Measurements from ENCODE around the gene CORO7. TPM values are rescaled to one million over a fixed set of nuclear protein-coding genes. Genes with fewer than 3 reads are reported as not detected.
A peak's percentile ranks its signal among the peaks of the same experiment; 100 is the strongest.

CORO7 gene
- total RNA-seq, 1 donor from 2014 or later = 11.6 TPM

DNA sequence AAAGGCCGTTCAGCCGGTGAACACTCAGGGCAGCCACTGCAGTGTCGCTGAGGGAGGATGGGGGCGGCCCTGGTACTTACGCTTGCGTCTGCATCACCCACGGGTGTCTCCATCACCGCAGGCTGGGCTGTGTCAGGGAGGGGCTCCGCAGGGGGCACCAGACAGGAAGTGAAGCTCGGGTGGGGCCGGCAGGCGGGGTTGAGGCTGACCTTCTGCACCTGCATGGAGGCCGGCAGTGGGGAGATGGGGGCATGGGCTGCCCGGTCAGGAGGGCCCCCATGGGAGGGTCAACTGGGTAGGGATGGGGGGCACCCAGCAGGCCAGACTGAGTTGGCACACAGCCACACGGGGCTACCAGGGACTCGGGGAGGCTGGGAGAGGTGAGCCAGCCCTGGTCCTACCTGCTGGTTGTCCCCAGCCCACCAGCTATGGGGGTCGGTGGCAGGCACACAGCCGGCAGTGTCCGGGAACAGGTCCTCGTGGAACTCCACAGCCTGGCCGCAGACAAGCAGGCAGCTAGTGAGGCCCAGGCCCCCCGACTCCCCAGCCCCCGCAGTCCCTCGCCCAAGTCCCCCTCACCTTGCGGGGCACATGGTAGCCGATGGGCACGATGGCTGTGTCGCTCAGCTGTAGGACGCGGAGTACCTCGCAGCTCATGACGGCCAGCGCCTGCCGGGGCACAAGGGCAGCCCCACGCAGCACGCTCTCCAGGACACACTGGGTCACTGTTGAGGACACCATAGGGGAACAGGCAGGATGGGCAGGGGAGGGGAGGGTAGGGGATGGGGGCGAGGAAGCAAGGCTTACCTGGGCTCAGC lies 52.0 kb downstream of the CORO7 start:
- intact Hi-C loops (cut with DNase I) = no loop called here
- ATAC-seq (ENCODE audit: poor library complexity) (no peak), DNase-seq (no peak)

DNA sequence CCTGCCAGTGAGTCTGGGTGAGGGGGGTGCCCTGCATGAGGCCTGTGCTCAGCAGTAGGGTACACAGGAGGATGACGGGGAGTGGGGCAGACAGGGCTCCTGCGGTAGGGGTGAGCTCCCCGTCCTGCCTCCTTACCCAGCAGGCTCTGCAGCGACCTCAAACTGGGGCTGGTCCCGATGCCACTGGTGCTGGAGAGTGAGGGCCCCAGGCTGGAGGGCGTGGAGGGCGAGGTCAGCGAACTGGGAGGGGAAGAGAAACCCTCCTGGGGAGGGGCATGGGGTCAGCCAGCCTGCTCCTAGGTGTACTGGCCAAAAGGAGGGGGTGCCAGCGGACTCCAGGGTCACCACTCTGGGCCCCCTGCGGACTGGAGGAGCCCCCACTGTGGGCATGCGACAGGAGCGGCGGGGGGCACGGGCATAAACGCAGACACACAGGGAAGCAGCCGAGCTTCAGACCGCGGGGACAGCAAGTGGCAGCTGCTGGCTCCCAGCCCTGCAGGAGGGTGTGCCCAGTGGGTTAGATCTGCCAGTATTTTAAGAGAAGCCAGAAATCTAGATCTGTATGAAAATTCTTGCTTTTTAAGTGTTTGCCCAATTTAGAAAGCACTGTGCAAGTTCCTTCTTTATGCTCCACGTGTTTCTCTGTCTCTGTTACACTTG lies 53.8 kb downstream of the CORO7 start:
- ATAC-seq (ENCODE audit: poor library complexity) = no peak
- intact Hi-C loops (cut with DNase I) = no loop called here
- no peak for DNase-seq

- ATAC-seq (ENCODE audit: poor library complexity) (no peak), DNase-seq (no peak)
- intact Hi-C loops (cut with DNase I) = no loop called here
Measured at GRCh38 chr16:4361944-4362311, 54.5 kb downstream of the CORO7 start.

DNA sequence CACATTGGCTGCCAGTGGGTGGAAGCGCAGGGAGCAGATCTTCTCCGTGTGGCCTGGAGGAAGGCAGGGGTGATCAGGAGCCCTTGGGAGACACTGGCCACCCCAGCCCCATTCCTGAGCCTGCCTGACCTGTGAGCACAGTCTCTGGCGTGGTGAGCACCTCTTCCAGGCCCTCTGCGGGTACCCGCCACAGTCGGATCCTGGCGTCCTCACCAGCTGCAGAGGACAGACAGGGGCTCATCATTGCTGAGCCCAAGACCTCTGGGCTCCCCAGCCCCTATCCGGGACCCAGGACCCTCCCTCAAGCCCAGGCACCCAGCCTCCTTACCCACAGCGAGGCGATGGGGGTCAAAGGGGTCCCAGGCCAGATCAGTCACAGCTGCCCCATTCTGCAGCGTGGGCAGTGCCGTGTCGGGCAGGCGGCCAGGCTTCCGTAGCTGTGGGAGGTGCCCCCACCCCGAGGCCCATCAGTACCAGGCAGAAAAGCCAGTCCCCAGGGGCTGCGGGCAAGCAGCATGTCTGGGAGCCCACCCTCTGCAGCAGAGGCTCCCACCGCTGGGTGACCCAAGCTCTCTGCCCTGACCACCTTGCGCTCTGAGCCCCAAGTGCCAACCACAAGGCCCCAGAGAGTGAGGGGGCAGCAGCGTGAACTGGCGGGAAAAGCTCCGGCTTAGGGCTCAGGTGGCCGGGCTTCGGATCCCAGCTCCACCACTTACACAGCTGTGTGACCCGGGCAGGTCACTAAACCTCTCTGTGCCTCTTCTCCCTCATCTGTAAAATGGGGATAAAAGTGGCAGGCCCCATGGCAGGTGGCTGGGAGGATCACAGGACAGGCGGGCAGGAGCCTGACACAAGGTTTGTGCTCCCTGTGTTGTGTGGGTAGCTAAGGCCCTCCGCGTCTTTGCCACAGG lies 55.1 kb downstream of the CORO7 start:
- ATAC-seq (ENCODE audit: poor library complexity) (no peak), DNase-seq (no peak)
- intact Hi-C loops (cut with DNase I) = no loop called here

DNA sequence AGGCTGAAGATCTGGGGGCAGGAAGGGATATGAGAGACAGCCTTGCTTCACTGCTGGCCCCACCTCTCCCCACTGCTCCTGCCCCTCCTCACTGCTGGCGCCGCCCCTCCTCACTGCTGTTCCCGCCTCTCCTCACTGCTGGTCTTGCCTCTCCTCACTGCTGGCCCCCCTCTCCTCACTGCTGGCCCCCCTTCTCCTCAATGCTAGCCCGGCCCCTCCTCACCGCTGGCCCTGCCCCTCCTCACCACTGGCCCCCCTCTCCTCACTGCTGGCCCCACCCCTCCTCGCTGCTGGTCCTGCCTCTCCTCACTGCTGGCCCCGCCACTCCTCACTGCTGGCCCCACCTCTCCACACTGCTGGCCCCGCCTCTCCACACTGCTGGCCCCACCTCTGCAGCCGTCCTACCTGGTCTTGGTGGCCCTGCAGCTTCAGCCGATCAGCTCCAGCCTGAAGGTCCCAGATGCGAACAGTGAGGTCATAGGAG lies 55.8 kb downstream of the CORO7 start:
- ATAC-seq (ENCODE audit: poor library complexity) (no peak), DNase-seq (no peak)
- intact Hi-C loops (cut with DNase I) = no loop called here

GRCh38 chr16:4359914-4360313 lies 56.5 kb downstream of the CORO7 start:
- DNase-seq (no peak), ATAC-seq (ENCODE audit: poor library complexity) (no peak)
- intact Hi-C loops (cut with DNase I) = loop anchor here (2.0 kb wide), 1 partner anchor 43 kb away; no protein-coding TSS in a partner anchor

DNA sequence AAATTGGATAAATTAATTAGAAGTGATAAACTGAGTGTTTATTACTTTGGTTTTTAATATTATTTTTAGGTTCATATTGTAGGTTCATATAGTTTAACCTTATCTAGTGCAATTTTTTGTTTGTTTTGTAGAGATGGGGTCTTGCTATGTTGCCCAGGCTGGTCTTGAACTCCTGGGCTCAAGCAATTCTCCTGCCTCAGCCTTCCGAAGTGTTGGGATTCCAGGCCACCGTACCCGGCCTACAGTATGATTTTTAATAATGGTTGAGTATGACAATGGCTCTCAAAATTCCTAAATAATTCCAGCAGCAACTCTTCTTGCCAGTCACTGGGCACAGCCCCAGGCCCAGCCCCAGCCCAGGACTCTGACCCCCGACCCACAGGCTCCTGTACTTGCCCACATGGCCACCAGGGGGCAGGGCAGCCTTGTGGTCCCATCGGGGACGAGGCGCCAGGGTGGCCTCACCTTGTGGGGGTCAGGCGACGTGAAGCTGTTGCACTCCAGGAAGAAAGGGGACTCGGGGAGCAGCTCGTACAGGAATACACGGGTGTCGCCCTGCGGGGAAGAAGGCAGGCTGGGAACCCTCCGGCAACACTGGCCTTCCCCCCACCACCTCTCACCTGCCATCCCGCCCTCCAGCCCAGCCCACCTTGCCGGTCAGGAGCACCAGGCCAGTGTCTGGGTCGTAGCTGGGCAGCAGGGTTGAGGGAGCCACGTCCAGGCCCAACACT lies 57.4 kb downstream of the CORO7 start:
- intact Hi-C loops (cut with DNase I) = loop anchor here (2.0 kb wide), 1 partner anchor 44 kb away; no protein-coding TSS in a partner anchor
- ATAC-seq (ENCODE audit: poor library complexity) (peak; percentile 77), DNase-seq (peak; percentile 83)

DNA sequence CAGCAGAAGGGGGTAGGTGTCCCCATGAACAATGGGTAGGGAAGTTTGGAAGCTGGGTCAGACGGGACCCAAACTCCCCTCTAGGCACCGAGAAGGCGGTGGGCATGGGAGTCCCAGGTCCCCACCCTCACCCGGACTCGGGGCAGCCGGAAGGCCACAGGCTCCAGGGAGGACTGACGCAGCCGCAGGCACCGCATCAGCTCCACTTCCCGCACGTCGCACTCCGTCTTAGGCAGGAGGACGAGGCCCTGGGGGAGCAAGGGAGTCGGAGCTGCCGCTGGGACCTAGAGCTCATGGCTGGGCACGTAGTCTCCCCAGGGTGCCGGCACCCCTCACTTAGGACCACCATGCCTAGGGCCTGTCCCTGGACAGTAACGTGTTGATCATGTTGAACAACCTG lies 58.2 kb downstream of the CORO7 start:
- DNase-seq = no peak
- intact Hi-C loops (cut with DNase I) = loop anchor here (2.0 kb wide), 1 partner anchor 45 kb away; no protein-coding TSS in a partner anchor
- ATAC-seq (ENCODE audit: poor library complexity) = no peak

DNA sequence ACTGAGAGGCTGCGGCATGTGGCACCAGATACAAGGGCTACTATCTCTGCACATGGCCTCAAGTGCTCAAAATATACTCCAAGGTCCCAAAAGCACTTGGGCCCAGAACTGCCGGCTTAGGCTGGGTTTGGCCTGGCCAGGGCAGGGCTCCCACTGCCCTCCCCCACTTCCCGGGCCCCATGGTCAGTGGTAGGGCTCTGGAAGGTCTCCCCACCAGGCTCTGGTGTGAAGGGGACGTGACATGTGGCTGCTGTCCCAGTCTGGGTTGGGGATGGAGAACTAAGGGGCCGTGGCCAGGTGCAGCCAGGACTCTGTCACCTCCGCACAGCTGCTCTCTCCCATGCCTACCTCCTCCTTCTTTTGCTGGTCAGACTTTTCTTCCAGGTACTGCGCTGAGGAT lies 59.6 kb downstream of the CORO7 start:
- intact Hi-C loops (cut with DNase I) = no loop called here
- ATAC-seq (ENCODE audit: poor library complexity) = no peak
- DNase-seq = no peak

DNA sequence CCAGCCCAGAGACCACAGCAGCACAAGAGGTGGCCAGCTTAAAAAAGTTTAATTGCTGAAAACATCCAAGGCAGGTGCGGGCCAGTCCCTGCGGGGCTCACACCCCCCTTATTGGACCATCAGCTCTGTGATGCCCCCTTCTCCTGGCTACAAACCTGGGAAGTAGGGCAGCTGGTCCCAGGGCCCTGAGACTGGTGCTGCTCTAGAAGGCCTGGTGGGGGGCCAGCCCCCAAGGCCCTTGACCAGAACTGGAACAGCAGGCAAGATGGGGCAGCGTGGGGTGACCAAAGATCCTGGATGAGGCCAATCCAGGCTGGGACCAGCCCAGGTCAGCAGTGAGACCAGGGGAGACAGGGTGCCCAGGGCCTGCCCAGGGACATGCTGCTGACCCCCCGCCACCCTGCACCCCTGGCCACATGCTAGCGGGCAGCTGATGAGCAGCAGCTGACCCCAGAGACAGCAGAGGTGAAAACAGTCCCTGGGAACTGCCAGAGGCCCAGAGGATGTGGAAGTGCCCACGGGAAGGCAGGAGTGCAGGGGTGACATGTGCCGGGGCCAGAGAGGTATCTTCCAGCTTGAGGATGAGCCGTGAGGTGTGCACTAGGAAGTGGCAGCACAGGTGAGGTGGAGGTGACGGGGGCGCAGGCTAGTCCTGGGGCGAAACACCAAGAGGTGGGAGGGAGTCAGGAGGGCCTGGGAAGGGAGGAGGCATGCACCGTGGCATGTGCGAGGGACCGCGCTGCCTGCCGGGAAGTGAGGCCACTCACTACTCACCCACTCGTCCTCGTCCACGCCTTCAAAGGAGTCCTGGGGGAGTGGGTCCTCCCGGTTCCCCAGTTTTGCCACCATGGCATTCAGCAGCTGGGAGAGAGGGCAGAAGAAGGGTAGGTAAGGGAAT lies 61.6 kb downstream of the CORO7 start:
- no peak for DNase-seq
- intact Hi-C loops (cut with DNase I) = no loop called here
- no peak for ATAC-seq (ENCODE audit: poor library complexity)

- DNase-seq (no peak), ATAC-seq (ENCODE audit: poor library complexity) (no peak)
- intact Hi-C loops (cut with DNase I) = no loop called here
Measured at GRCh38 chr16:4353675-4354074, 62.7 kb downstream of the CORO7 start.

DNA sequence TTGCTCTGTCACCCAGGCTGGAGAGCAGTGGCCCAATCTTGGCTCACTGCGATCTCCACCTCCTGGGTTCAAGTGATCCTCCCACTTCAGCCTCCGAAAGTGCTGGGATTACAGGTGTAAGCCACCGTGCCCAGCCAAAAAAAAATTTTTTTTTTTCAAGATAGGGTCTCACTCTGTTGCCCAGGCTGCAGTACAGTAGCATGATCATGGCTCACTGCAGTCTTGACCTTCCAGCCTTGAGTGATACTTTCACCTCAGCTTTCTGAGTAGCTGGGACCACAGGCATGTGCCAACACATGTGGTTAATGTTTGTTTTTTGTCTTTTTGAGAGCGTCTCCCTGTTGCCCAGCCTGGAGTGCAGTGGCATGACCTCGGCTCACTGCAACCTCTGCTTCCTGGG lies 63.6 kb downstream of the CORO7 start:
- ATAC-seq (ENCODE audit: poor library complexity) (no peak), DNase-seq (no peak)
- intact Hi-C loops (cut with DNase I) = no loop called here

GRCh38 chr16:4351880-4352279 lies 64.5 kb downstream of the CORO7 start:
- ATAC-seq (ENCODE audit: poor library complexity) = no peak
- DNase-seq = no peak
- intact Hi-C loops (cut with DNase I) = no loop called here

GRCh38 chr16:4350787-4351659 lies 65.4 kb downstream of the CORO7 start, which contains the start of gene PAM16:
Gene PAM16, minus strand, starts transcription at chr16:4351321. Its CDS starts 87 bp downstream, at chr16:4351234.
- ATAC-seq (ENCODE audit: poor library complexity) (peak; percentile 95), DNase-seq (peak; percentile 99)
- intact Hi-C loops (cut with DNase I) = no loop called here

DNA sequence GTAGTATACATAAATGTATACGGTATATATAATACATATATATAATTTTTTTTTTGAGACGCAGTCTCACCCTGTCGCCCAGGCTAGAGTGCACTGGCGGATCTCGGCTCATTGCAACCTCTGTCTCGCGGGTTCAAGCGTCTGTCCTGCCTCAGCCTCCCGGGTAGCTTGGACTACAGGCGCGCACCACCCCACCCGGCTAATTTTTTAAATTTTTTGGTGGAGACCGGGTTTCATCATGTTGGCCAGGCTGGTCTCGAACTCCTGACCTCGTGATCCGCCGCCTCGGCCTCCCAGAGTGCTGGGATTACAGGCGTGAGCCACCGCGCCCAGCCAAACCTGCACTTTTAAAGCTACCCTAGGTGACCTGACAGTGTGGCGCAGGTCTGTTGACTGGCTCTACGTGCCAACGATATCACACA lies 66.0 kb downstream of the CORO7 start:
- intact Hi-C loops (cut with DNase I) = no loop called here
- ATAC-seq (ENCODE audit: poor library complexity) (no peak), DNase-seq (no peak)

- no peak for DNase-seq
- intact Hi-C loops (cut with DNase I) = no loop called here
Measured at GRCh38 chr16:4349332-4349731, 67.1 kb downstream of the CORO7 start.

More at GRCh38 chr16:4349332-4349731, 67.1 kb downstream of the CORO7 start:
- ATAC-seq (ENCODE audit: poor library complexity) = no peak

Measured in Right ventricle myocardium superior (tissue), 1 donor.